HG03432 (cell line): ENCODE results near the gene IL13.
"Not testable (repeated sequence)": the region's sequence is repeated elsewhere in the genome, so short reads cannot be mapped to it uniquely, and the experiment has no call there.

Source experiments
- ATAC-seq: cut with Tn5 transposase; IDR thresholded peaks from one replicate; pipeline ENCODE4 v1.9.1; 2021; ENCODE audit warnings: mild to moderate bottlenecking, moderate library complexity; ENCODE audit not compliant: unreplicated experiment

The IL13 gene

DNA sequence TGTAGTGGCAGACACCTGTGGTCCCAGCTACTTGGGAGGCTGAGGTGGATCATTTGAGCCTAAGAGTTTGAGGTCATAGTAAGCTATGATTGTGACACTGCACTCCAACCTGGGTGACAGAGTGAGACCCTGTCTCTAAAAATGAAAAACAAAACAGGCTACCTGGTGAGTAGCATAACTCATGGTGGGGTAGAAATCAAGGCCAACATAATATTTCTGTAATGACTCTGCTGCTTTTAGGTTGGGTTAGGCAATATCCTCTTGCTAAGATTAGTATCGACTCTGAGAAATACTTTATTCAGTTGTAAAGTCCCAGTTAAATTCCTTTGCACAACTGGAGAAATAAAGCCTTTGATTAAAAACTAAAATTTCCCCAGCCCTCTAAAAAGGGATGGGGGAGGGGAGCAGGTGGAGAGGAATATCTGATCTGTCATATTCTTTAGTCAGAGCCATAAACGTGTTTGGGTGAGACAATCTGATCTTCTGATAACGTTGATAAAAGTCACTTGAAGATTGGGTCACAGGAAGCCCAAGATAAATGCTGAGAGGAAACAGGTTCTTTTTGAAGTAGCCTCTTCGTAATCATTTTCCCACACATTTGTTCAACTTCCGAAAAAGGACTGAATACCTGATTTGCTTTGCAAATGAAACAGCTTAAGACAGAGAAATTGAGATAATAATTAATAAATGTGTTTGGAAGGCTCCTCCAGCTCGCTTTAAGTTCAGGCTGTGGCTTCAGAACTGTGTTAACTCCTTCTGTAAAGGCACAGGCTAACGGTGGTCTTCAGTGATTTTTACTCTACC, 30.8 kb downstream of the IL13 start:
- peak; percentile 43 for ATAC-seq

GRCh38 chr5:132689513-132689912, 31.5 kb downstream of the IL13 start:
- ATAC-seq, result no peak

- ATAC-seq, result no peak
These were observed 32.2 kb downstream of the IL13 start for GRCh38 chr5:132690156-132690555.

GRCh38 chr5:132691755-132692631, 34.0 kb downstream of the IL13 start:
- ATAC-seq, result not testable (repeated sequence)

GRCh38 chr5:132692632-132692967, 34.6 kb downstream of the IL13 start:
- ATAC-seq, result no peak

DNA sequence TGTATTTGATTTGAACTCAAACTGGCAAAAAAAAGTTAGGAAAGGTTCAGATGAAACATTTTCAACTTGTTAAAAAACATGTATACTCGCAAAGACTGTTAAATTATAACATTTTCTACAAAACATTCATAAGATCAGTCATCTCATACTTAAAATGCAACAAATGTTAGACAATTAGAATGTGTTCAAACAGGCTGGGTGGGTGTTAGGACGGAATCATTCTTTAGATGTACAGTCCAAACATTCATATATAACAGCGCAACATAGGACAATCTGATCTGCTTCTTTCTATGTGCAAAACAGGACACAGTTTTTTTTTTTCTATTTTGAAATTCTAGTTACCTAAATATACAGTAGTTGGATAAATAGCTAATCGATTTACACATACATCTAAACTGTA, 38.0 kb downstream of the IL13 start:
- no peak for ATAC-seq

DNA sequence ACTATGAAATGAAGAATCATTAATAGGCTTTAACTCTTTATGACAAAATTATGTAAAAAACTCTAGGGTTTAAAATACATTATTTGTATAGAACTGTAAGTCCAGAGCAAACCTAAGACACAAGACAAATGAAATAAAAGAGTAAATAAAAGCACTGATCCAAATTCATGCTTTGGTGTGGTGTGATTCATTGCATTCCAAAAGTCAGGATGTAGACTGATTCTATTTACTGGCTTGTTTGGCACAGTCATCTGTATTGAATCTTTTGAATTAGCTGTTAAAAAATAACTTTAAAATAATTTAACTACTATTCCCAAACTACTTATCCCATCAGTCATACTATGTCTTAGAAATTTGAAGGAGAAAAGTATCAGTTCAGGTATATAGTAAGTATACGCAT, 46.9 kb downstream of the IL13 start:
- ATAC-seq, result no peak

- ATAC-seq, result no peak
These were observed 50.7 kb downstream of the IL13 start for GRCh38 chr5:132708645-132709044.
